ENCODE results near the gene SESTD1.

- TF ChIP-seq PPARA (CRISPR knock-in tag; IDR thresholded peaks at IDR 0.05; ENCODE audit: borderline replicate concordance) = no peak
- no peak for TF ChIP-seq ISL1 (CRISPR knock-in tag; IDR thresholded peaks at IDR 0.05)
- no peak for TF ChIP-seq CSRNP3 (CRISPR knock-in tag; IDR thresholded peaks at IDR 0.05)
- TF ChIP-seq ZNF565 (CRISPR knock-in tag; conservative IDR thresholded peaks at IDR 0.05; ENCODE audit: low read depth) = no peak
- no peak for TF ChIP-seq CREB5 (CRISPR knock-in tag; IDR thresholded peaks at IDR 0.05; ENCODE audit: low read depth)
Measured at GRCh38 chr2:179184610-179185009, 80.0 kb downstream of the SESTD1 start.

Data from SK-N-SH treated with all-trans-retinoic acid at 6 μM for 48 hours (cell line).